ENCODE measurements around the gene DLG2.

The DLG2 gene

DNA sequence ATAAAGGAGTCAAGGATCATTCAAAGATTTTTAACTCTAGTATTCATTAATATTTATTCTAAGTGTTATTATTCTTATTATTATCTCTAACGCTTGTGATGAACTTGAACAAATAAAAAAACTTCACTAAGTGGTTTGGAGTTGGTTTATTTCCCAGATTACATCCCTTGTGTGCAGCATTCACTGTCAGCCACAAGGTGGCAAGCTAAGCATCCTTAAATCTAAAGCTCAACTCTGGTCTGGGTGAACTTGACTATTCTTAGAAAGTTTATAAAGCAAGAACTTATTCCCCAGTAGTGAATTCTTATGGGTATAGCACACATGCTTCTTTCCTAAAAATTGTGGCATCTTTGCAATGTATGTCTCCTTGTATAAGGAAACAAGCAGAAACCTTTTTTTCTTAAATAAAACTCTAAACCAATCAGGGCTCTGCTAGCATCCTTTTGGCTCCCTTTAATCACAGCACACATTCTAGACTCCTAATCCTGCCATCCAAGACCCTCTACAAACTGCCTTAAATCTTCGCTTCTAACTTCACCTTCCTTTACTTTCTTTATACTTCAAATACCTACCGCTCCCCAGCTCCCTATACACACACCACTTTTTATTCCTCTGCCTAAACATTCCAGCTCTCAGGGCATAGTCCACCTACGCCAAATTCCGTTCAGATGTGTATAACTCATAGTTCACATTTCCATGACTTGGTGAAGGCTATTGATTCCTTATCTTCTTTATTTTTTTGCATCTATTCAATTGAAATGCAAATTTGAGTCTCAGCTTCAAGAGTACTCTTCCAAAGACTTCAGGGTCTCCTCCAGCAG, 1068.8 kb downstream of the DLG2 start:
- no peak for DNase-seq (ENCODE audit: low read depth)

DNA sequence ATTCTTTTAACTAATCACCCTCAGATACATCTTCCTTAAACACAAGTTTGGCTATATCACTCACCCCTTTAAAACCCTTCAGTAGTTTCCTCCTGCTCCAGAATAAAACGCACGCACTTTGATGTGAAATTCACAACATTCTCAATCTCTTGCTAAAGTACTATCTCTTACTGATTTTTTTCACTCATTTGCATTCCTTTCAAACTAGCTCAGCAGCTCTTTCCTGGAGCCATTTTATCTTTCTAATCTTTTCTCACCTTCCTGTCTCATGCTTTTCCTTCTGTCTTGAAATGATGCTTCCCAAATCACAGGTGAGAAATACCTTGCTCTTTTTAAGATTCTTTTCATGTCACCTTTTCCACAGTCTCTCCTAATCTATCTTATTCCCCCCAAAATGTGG, 1074.4 kb downstream of the DLG2 start:
- DNase-seq (ENCODE audit: low read depth): no peak

DNA sequence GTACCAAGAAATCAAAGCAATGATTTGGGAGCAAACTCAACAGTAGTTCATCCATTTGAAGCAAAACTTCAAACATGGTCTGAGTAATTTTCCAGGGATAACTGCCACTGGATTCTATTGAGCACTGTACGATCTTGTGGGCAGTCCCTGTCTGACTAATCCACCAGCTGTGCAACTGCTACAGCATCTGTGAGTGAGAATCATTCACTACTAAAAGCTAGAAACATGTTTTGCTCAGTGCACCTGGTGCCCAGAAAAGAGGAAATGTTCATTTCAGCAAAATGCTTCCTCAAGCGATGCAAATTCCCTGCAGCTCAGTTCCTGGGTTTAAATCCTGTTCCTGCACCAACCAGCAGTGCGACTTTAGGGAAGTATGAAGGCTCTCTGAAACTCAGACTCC, 1077.9 kb downstream of the DLG2 start:
- DNase-seq (ENCODE audit: low read depth): no peak

DNA sequence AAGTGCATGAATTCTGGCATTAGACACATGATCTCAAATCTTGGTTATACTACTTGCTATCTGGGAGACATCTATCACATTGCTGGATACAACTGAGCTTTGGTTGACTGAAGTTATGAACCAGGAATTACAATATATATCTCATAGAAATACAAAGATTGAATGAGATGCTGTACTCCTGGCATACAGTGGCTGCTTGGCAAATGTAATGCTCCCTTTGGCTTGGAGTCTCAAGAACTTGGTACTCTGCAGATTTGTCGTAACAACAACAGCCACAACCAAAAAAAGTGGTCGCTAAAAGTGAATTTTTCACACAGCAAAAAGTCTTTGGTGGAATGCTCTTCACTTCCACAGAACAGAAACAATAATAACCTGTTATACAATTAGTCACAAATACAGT, 1082.6 kb downstream of the DLG2 start:
- no peak for DNase-seq (ENCODE audit: low read depth)

DNA sequence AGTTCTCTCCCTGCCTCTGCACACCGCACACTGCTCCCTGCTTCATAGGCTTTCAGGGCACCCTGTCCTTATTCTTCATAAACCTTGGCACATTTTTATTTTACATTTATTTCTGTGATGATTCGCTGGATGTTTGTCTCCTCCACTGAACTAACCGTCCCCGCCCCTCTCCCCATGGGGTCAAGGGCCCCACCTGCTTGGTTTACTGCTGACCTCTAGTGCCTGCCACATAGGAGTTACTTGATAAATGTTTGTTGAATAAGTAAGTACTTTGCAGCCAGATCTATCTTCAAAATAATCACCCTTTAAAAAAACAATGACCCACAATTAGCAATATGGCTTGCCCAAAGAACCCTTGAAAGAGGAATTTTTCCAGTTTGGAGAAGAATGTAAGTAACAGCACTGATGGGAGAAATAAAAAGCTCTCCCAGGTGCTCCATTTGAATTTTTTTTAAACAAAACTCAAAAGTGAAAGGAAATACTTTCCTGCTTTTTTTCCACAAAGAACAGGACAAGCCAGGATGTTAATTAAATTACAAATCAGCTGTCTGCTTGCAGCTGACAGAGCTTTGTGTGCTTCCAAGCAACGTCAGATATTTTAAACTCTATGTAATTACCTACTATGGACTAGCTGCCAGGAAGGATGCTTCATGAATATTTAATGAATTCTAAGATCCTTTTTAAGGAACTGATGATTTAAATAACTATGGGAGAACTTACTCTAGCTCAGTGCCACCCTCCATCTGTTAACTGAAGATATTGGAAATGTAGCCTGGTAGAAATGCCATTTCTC, 1083.6 kb downstream of the DLG2 start:
- DNase-seq (ENCODE audit: low read depth): no peak

DNA sequence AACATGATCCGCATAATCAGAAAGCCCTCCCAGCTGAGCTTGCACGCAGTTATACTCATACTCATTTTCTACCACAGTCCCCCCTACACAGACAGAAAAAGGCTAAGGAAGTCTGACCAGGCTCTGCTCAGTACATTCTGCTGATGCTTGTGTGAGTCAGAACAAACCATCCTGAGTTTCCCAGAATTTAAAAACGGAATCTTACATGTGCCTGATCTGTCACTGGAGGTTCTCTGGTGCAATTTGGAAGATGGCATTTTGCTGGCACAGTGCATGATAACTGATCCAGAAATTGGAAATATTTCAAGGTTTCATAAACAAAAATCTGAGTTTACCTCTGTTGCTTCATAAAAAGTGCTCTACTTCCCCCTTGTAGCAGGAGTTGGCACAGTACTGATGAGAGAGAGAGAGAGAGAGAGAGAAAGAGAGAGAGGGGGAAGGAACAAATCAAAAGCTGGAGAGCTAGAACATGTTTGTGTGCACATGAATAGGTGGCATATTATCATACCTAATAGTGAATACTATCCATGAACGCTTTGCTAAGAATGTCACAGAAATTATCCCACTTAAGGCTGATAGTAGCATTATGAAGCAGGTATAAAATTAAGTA, 1085.3 kb downstream of the DLG2 start:
- no peak for DNase-seq (ENCODE audit: low read depth)

DNA sequence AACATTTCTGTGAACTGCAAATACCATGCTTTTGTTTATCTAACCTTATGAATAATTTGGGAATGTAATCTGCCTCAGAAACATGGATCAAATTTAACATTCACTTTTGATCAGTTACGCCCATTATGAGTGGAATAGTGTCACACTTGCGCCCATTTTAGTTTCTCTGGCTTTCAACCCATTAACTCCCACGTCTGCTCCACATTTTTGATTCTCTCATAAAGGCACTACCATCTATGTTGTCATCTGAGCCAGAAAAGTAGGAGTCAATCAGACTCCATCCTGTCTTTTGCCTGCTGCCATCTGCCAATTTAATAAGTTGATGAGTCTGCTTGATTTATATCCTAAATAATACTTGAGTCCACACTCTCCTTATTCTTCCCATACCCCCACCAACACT, 1090.7 kb downstream of the DLG2 start:
- DNase-seq (ENCODE audit: low read depth): no peak

DNA sequence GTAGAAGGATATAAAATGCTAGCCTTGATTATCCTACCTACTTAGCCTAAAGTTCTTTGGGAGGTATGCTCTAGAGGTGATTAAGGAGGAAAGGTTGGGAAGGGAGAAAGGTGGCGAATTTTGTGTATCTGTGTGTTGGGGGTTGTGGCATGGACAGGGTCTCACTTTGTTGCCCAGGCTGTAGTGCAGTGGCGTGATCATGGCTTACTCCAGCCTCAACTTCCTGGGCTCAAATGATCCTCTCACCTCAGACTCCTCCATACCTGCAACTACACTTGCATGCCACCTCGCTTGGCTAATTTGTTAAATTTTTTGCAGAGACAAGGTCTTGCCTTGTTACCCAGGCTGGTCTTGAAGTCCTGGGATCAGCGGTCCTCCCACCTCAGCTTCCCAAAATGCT, 1094.8 kb downstream of the DLG2 start:
- DNase-seq (ENCODE audit: low read depth): no peak

DNA sequence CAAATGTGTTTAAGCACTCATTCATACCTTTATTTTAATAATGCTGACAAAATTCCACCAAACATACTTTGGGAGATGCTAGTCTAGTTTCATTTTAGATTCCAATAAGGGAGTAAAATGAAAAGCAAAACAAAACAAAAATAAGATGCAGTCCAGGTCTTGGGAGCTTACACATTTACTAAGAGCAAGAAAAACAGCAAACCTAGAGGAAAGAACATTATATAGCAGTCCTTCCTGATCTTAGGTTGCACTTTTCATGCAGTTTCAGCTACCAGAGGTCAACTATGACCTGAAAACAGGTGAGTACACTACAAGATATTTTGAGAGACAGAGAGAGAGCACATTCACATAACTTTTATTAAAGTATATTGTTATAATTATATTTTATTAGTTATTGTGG, 1100.9 kb downstream of the DLG2 start:
- no peak for DNase-seq (ENCODE audit: low read depth)

DNA sequence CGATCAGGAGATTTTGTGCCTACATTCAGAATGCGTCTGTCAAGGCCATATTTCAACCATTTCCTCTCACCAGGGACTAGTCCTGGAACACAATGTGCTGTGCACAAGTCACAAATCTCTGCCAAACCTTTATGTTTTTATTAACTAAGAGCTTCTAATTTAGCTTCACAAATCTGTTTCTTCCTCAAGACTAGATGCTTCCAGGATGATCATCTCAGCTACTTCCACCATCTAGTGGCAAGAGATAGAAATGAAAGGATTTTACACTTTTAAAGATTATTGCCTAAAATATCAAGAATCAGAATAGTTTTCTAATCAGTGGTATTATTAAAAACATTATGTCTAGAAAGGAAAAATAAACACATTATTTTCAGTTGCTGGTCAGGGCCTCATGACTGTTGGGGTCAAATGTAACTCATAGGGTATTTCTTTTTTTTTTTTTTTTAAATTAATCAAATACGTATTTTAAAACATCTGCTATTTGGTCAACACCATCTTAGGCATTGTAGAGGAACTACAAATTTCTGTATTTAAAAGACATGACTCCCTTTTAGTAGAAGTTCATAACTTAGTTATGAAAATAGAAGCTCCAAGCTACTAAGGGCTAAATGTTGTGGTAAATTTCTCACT, 1102.6 kb downstream of the DLG2 start:
- DNase-seq (ENCODE audit: low read depth): no peak

DNA sequence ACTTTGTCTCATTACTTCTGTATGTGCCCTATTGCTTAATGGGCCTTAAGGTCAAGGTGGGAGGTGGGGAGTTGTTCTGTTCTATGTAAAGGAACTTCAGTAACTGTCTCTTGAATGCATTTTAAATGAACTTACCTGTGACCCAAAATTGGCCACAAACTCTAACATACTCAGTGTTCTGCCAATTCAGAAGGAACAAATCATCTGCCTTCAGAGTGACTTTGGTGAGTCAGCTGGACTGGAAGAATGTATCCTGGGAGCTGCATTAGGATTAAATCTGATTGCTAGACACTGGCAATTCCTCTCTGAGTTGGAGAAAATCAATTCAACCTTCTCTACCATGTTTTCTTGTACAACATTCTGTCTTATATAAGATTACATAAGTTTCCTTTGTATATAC, 1104.8 kb downstream of the DLG2 start:
- no peak for DNase-seq (ENCODE audit: low read depth)

DNA sequence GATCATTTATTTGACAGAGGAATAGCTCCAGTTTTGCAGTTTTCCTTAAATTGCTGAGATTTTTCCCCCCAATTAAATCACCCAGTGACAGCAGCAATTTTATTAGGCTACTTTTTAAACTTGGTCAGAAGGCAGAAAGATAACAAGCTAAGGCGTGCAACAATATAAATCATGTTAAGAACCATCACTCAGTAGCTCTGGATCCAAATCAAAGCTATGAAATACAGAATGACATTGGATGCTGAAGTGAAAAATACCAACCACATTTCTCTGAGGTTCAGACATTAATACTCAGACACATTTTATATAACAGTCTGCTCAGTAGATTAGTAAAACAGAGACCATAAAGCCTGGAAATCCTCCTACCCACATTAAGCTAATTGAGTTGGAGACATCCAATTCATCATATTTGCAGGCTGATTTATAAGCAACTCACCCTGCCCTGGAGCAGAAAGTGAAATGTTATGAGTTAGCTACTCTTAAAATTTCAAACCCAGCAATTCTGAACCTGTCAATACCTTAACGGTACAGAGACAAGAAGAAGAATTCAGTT, 1108.4 kb downstream of the DLG2 start:
- DNase-seq (ENCODE audit: low read depth): no peak

DNA sequence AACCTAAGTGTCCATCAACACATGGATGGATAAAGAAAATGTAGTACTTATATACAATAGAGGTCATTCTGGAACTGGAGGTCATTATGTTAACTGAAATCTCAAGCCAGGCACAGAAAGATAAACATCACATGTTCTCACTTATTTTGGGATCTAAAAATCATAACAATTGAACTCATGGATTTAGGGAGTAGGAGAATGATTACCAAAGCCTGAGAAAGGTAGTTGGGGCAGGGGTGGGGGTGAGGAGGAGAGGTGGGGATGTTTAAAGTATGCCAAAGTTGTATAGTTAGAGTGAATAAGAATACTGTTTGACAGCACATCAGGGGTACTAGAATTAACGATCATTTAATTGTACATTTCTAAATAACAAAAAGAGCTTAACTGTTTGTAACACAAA, 1112.7 kb downstream of the DLG2 start:
- no peak for DNase-seq (ENCODE audit: low read depth)

DNA sequence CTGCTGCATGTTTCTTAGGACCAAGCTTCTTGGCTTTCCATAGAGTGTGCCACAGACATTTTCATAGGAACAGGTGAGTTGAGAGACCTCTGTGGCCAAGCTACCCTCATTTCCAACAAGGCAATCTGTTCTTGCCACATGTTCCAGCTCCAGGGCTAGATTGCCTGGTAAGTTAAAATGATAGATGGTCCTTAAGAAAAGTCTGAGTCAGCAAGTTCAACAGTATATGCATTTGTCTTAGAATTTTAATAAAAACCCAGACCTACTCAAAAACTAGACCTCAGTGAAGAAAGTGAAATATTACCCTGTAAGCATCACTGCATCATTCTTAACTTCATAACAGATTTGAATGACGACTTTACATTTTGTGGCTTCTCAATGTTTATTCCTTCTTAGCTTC, 1123.6 kb downstream of the DLG2 start:
- DNase-seq (ENCODE audit: low read depth): no peak

DNA sequence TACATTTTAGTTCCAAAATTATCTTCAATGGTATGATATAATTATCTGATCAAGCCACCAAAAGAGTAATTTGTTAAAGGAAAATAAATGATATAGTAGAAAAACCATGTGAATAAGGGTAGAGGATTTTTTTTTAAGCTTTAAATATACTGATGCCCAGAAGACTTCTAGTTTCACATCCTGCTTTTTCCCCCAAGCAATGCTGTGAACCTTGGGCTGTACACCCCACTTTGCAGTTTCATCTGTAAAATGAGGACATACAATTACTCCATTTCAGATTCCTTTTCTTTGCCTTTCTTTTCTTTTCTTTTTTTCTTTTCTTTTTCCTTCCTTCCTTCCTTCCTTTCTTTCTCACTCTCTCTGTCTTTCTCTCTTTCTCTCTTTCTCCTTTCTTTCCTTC, 1125.4 kb downstream of the DLG2 start:
- no peak for DNase-seq (ENCODE audit: low read depth)

DNA sequence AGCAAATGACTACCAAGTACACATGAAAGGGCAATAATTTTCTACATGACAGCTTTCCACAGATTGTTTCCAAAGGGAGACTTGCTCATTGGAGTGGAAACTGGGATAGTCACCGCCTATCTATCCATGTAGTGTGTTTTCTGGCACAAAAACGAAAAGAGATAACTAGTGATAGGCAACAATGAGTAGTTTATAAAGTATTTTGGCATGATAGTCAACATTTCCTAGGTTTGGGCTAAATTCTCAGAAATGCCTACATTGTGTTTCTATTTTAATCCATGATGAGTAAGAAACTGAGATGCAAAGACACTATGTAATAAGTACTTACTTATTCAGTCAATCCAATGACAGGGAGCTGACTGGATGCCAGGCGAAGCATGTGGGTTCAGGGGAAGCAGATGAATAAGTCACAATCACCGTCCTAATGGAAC, 1129.1 kb downstream of the DLG2 start:
- DNase-seq (ENCODE audit: low read depth): no peak

DNA sequence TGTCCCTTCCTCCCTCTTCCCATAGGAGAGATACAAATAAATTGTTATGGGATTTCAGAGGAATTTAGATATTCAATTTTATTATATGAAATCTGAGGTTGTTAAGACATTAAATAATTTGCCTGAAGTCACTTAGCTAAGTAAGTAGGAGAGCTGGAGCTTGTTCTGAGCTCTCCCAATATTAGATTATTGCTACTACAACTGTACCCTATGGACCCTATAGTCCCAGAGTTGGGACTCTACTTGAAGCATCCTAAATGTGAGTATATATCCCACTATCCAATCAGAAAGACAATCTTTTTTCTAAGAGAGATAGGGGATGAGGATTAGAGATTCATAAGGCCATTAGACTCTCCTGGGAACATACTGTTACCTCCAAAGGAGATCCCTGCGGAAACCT, 1130.0 kb downstream of the DLG2 start:
- no peak for DNase-seq (ENCODE audit: low read depth)

DNA sequence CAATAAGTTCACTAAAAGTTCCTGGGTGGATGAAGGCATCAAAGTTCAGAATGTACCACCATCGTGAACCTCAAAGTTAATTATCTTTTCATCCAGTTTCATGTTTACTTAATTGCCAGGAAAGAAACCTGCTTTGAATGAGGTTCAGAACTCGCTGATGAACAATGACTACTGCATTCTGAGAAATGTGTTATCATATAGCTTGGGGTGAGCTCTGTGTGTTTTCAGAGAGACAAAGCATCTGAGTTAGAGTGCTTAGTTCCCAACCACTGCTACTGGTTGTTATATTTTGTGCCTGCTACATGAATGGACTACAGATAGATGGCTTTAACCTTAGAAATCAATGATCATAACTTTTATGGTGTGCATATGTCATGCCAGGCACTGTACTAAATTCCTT, 1131.0 kb downstream of the DLG2 start:
- DNase-seq (ENCODE audit: low read depth): no peak

DNA sequence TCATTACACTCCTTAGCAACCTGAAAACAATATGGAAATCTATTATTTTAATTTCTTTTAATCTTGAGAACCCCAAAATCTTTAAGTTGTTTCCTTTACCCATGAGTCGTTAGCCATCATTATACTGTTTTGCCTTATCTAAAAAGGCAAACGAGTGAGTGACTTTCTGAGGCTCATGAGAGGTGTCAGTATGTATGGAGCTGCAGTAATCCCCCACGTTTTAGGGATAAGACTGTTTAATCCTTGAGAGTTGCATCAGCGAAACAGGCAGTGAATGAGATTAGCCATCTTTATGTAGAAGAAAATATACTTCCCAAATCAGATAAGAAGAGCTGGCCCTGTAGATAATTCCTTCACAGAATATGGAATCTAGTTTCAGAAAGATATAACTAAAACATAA, 1147.0 kb downstream of the DLG2 start:
- DNase-seq (ENCODE audit: low read depth): no peak

DNA sequence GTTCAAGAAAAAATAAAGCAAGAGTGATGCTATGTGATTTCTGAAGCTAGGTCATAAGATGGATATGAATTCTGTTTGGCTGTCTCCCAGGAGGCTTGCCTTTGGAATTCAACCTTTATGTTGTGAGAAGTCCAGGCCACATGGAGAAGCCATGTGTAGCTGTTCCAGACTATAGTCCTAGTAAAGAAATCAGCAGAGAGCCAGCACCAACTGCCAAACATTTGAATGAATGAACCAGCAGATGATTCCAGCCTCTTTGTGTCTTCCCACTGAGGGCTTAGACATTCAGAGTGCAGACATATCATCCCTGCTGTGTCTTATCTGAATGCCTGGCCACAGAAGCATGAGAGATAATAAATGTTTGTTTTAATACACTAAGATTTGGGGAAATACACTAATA, 1150.6 kb downstream of the DLG2 start:
- no peak for DNase-seq (ENCODE audit: low read depth)

DNA sequence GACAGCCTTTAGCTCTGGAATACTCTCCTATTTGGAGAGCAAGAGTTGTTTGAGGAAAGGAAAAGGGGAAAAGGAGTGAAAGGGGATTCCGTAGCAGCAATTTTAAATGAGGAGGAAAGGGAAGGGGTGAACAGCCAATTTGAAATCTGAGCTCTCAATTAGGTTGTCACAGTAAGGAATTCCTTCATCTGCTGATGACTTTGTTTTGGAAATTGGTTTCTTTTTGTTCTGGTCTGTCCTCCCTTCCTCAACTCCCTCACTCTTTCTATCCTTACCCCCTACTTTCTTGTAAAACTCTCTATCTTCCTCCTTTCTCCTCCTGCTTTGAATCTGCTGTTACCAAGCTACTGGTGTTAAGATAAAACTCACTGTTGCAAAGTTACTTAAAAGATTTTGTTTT, 1155.6 kb downstream of the DLG2 start:
- DNase-seq (ENCODE audit: low read depth): no peak

DNA sequence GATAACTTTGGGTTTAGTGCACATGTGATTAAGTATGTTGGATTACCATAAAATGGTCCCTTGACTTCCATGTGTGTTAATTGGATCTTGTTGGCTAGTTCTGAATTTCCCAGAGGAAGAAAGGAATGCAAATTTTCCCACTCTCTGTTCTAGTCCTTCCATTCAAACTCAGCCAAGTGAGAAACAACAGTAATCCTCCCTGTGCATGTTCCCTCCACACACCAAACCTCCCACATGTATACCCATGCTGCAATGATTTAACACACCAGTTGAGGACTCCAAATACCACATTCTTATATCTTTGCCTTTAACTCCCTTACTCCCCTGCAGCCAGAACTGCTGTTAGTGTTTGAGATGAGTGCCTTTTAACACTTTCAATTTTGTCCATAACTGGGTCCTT, 1158.9 kb downstream of the DLG2 start:
- DNase-seq (ENCODE audit: low read depth): no peak

Measured in activated T-helper 1 cell treated with Interleukin-2 at 50 U/mL for 16 hours (primary cell).